Measurements from ENCODE around the gene SUGCT. TPM values are rescaled to one million over a fixed set of nuclear protein-coding genes. Genes with fewer than 3 reads are reported as not detected.

Gene SUGCT
- total and polyA plus RNA-seq, 5 donors from 2014 or later, result 0.52 to 3.1 (median 1.5) TPM; not detected in 1

- Histone ChIP-seq H3K4me1 (ENCODE audit: control insufficient read depth, insufficient read depth, low read length, poor library complexity, severe bottlenecking) (no peaks in the 10 kb centered on the region), H3K27me3 (ENCODE audit: control insufficient read depth, insufficient read depth, low read length) (no peaks in the 10 kb centered on the region), H3K4me3 (ENCODE audit: low read depth, low read length) (no peak overlapping the region), H3K27ac (ENCODE audit: insufficient read depth, low read length, poor library complexity, severe bottlenecking) (no peak overlapping the region), H3K9me3 (ENCODE audit: control insufficient read depth in 2 of 2, low read length in 2 of 2) (no peaks in the 10 kb centered on the region), H3K36me3 (ENCODE audit: control insufficient read depth, insufficient read depth, low read length) (no peaks in the 10 kb centered on the region)
- Mint-ChIP-seq H3K9me3 (peaks cover 0 to 6% (median 0%) of the 10 kb centered on the region in 7 donors), H3K4me1 (no peaks in the 10 kb centered on the region), H3K4me3 (no peak overlapping the region), H3K27ac (no peak overlapping the region), H3K36me3 (no peaks in the 10 kb centered on the region), H3K27me3 (no peaks in the 10 kb centered on the region)
- ATAC-seq (ENCODE audit: low read depth in 2 of 2) (no peak), DNase-seq (no peak)
Measured at GRCh38 chr7:40634118-40634517, 499.3 kb downstream of the SUGCT start.

- H3K27ac ChIP-seq (ENCODE audit: insufficient read depth, low read length, poor library complexity, severe bottlenecking), result no peak overlapping the region
- no peak overlapping the region for H3K4me3 ChIP-seq (ENCODE audit: low read depth, low read length)
- H3K9me3 Mint-ChIP-seq, result peaks cover 0 to 10% (median 2%) of the 10 kb centered on the region in 7 donors
- H3K4me1 Mint-ChIP-seq, result no peaks in the 10 kb centered on the region
- H3K27ac Mint-ChIP-seq, result no peak overlapping the region
- no peaks in the 10 kb centered on the region for H3K36me3 Mint-ChIP-seq
- DNase-seq, result no peak
- no peak for ATAC-seq (ENCODE audit: low read depth in 2 of 2)
- H3K36me3 ChIP-seq (ENCODE audit: control insufficient read depth, insufficient read depth, low read length), result no peaks in the 10 kb centered on the region
- H3K27me3 Mint-ChIP-seq, result no peaks in the 10 kb centered on the region
- no peaks in the 10 kb centered on the region for H3K4me1 ChIP-seq (ENCODE audit: control insufficient read depth, insufficient read depth, low read length, poor library complexity, severe bottlenecking)
- no peaks in the 10 kb centered on the region for H3K9me3 ChIP-seq (ENCODE audit: control insufficient read depth in 2 of 2, low read length in 2 of 2)
- no peak overlapping the region for H3K4me3 Mint-ChIP-seq
- H3K27me3 ChIP-seq (ENCODE audit: control insufficient read depth, insufficient read depth, low read length), result no peaks in the 10 kb centered on the region
Measured at GRCh38 chr7:40638545-40639320, 503.9 kb downstream of the SUGCT start.

- Histone ChIP-seq H3K9me3 (ENCODE audit: control insufficient read depth in 2 of 2, low read length in 2 of 2) (no peaks in the 10 kb centered on the region), H3K27ac (ENCODE audit: insufficient read depth, low read length, poor library complexity, severe bottlenecking) (no peak overlapping the region), H3K27me3 (ENCODE audit: control insufficient read depth, insufficient read depth, low read length) (no peaks in the 10 kb centered on the region), H3K36me3 (ENCODE audit: control insufficient read depth, insufficient read depth, low read length) (no peaks in the 10 kb centered on the region), H3K4me3 (ENCODE audit: low read depth, low read length) (no peak overlapping the region), H3K4me1 (ENCODE audit: control insufficient read depth, insufficient read depth, low read length, poor library complexity, severe bottlenecking) (no peaks in the 10 kb centered on the region)
- Mint-ChIP-seq H3K4me3 (no peak overlapping the region), H3K4me1 (peaks cover 0 to 5% (median 0%) of the 10 kb centered on the region in 4 donors), H3K27ac (no peak overlapping the region), H3K9me3 (peaks cover 0 to 7% (median 0%) of the 10 kb centered on the region in 7 donors), H3K36me3 (no peaks in the 10 kb centered on the region), H3K27me3 (no peaks in the 10 kb centered on the region)
- no peak for ATAC-seq (ENCODE audit: low read depth in 2 of 2)
- DNase-seq, result no peak
Measured at GRCh38 chr7:40640566-40640965, 505.8 kb downstream of the SUGCT start.

- Histone ChIP-seq H3K9me3 (ENCODE audit: control insufficient read depth in 2 of 2, low read length in 2 of 2) (no peaks in the 10 kb centered on the region), H3K27me3 (ENCODE audit: control insufficient read depth, insufficient read depth, low read length) (no peaks in the 10 kb centered on the region), H3K4me1 (ENCODE audit: control insufficient read depth, insufficient read depth, low read length, poor library complexity, severe bottlenecking) (no peaks in the 10 kb centered on the region), H3K4me3 (ENCODE audit: low read depth, low read length) (no peak overlapping the region), H3K27ac (ENCODE audit: insufficient read depth, low read length, poor library complexity, severe bottlenecking) (no peak overlapping the region), H3K36me3 (ENCODE audit: control insufficient read depth, insufficient read depth, low read length) (no peaks in the 10 kb centered on the region)
- no peak overlapping the region for H3K27ac Mint-ChIP-seq
- ATAC-seq (ENCODE audit: low read depth in 2 of 2) (no peak), DNase-seq (no peak)
- H3K36me3 Mint-ChIP-seq, result no peaks in the 10 kb centered on the region
- H3K9me3 Mint-ChIP-seq, result peaks cover 0 to 7% (median 1%) of the 10 kb centered on the region in 7 donors
- peaks cover 0 to 5% (median 0%) of the 10 kb centered on the region in 4 donors for H3K4me1 Mint-ChIP-seq
- H3K4me3 Mint-ChIP-seq, result no peak overlapping the region
- no peaks in the 10 kb centered on the region for H3K27me3 Mint-ChIP-seq
Measured at GRCh38 chr7:40641701-40642100, 506.9 kb downstream of the SUGCT start.

GRCh38 chr7:40643664-40644063, 508.9 kb downstream of the SUGCT start:
- peaks cover 0 to 6% (median 0%) of the 10 kb centered on the region in 7 donors for H3K9me3 Mint-ChIP-seq
- no peak for DNase-seq
- H3K4me1 Mint-ChIP-seq, result peaks cover 0 to 5% (median 0%) of the 10 kb centered on the region in 4 donors
- Histone ChIP-seq H3K4me3 (ENCODE audit: low read depth, low read length) (no peak overlapping the region), H3K9me3 (ENCODE audit: control insufficient read depth in 2 of 2, low read length in 2 of 2) (no peaks in the 10 kb centered on the region), H3K27me3 (ENCODE audit: control insufficient read depth, insufficient read depth, low read length) (no peaks in the 10 kb centered on the region), H3K4me1 (ENCODE audit: control insufficient read depth, insufficient read depth, low read length, poor library complexity, severe bottlenecking) (no peaks in the 10 kb centered on the region), H3K27ac (ENCODE audit: insufficient read depth, low read length, poor library complexity, severe bottlenecking) (no peak overlapping the region), H3K36me3 (ENCODE audit: control insufficient read depth, insufficient read depth, low read length) (no peaks in the 10 kb centered on the region)
- no peak for ATAC-seq (ENCODE audit: low read depth in 2 of 2)
- no peak overlapping the region for H3K4me3 Mint-ChIP-seq
- H3K36me3 Mint-ChIP-seq, result no peaks in the 10 kb centered on the region
- no peaks in the 10 kb centered on the region for H3K27me3 Mint-ChIP-seq
- H3K27ac Mint-ChIP-seq, result no peak overlapping the region

- Mint-ChIP-seq H3K4me3 (peak overlapping the region in 1 of 4 donors; percentile 68), H3K27me3 (no peaks in the 10 kb centered on the region), H3K27ac (no peak overlapping the region), H3K4me1 (peaks cover 0 to 5% (median 0%) of the 10 kb centered on the region in 4 donors), H3K9me3 (peaks cover 0 to 5% (median 2%) of the 10 kb centered on the region in 7 donors), H3K36me3 (no peaks in the 10 kb centered on the region)
- no peak overlapping the region for H3K4me3 ChIP-seq (ENCODE audit: low read depth, low read length)
- H3K27ac ChIP-seq (ENCODE audit: insufficient read depth, low read length, poor library complexity, severe bottlenecking), result no peak overlapping the region
- no peaks in the 10 kb centered on the region for H3K4me1 ChIP-seq (ENCODE audit: control insufficient read depth, insufficient read depth, low read length, poor library complexity, severe bottlenecking)
- H3K9me3 ChIP-seq (ENCODE audit: control insufficient read depth in 2 of 2, low read length in 2 of 2), result no peaks in the 10 kb centered on the region
- H3K27me3 ChIP-seq (ENCODE audit: control insufficient read depth, insufficient read depth, low read length), result no peaks in the 10 kb centered on the region
- DNase-seq, result peak in 1 of 3 donors; percentile 19
- no peaks in the 10 kb centered on the region for H3K36me3 ChIP-seq (ENCODE audit: control insufficient read depth, insufficient read depth, low read length)
- ATAC-seq (ENCODE audit: low read depth in 2 of 2), result no peak
Measured at GRCh38 chr7:40644454-40645188, 509.8 kb downstream of the SUGCT start.

- Histone ChIP-seq H3K4me1 (ENCODE audit: control insufficient read depth, insufficient read depth, low read length, poor library complexity, severe bottlenecking) (no peaks in the 10 kb centered on the region), H3K36me3 (ENCODE audit: control insufficient read depth, insufficient read depth, low read length) (no peaks in the 10 kb centered on the region), H3K9me3 (ENCODE audit: control insufficient read depth in 2 of 2, low read length in 2 of 2) (no peaks in the 10 kb centered on the region), H3K27ac (ENCODE audit: insufficient read depth, low read length, poor library complexity, severe bottlenecking) (no peak overlapping the region), H3K4me3 (ENCODE audit: low read depth, low read length) (no peak overlapping the region), H3K27me3 (ENCODE audit: control insufficient read depth, insufficient read depth, low read length) (no peaks in the 10 kb centered on the region)
- H3K27me3 Mint-ChIP-seq, result no peaks in the 10 kb centered on the region
- H3K27ac Mint-ChIP-seq, result no peak overlapping the region
- peaks cover 0 to 5% (median 0%) of the 10 kb centered on the region in 4 donors for H3K4me1 Mint-ChIP-seq
- peaks cover 0 to 8% (median 2%) of the 10 kb centered on the region in 7 donors for H3K9me3 Mint-ChIP-seq
- H3K36me3 Mint-ChIP-seq, result no peaks in the 10 kb centered on the region
- ATAC-seq (ENCODE audit: low read depth in 2 of 2) (no peak), DNase-seq (no peak)
- peak overlapping the region in 1 of 4 donors; percentile 68 for H3K4me3 Mint-ChIP-seq
Measured at GRCh38 chr7:40645197-40645596, 510.4 kb downstream of the SUGCT start.

Measured in CD4-positive, CD25-positive, alpha-beta regulatory T cell (primary cell).